Endothelial cell (in vitro differentiated cells): Measurements from ENCODE around the gene CORO6. TPM values are rescaled to one million over a fixed set of nuclear protein-coding genes. Genes with fewer than 3 reads are reported as not detected.

ENCODE experiments used
- DNase-seq: peaks from one replicate; pipeline ENCODE4 v3.0.0; 2021; ENCODE audit warnings: low spot score
- H3K27ac Mint-ChIP-seq: one replicate; pipeline ENCODE4 v1.8.0; 2021; ENCODE audit warnings: mixed read lengths, inconsistent platforms; ENCODE audit not compliant: unreplicated experiment
- H3K27me3 Mint-ChIP-seq: one replicate; pipeline ENCODE4 v1.8.0; 2021; ENCODE audit warnings: mild to moderate bottlenecking, moderate library complexity, mixed read lengths, inconsistent platforms; ENCODE audit not compliant: unreplicated experiment
- H3K36me3 Mint-ChIP-seq: one replicate; pipeline ENCODE4 v1.8.0; 2021; ENCODE audit warnings: mild to moderate bottlenecking, low read depth, mixed read lengths, inconsistent platforms; ENCODE audit not compliant: unreplicated experiment
- H3K4me1 Mint-ChIP-seq: one replicate; pipeline ENCODE4 v1.8.0; 2021; ENCODE audit warnings: mild to moderate bottlenecking, mixed read lengths, inconsistent platforms; ENCODE audit not compliant: unreplicated experiment
- H3K4me3 Mint-ChIP-seq: one replicate; pipeline ENCODE4 v1.8.0; 2021; ENCODE audit warnings: mild to moderate bottlenecking, mixed read lengths, inconsistent platforms; ENCODE audit not compliant: unreplicated experiment
- H3K9me3 Mint-ChIP-seq: one replicate; pipeline ENCODE4 v1.8.0; 2021; ENCODE audit warnings: mixed read lengths, inconsistent platforms; ENCODE audit not compliant: unreplicated experiment
- total RNA-seq: library from RNA; stranded (reverse); fragmentation: NEBNext Ultra II Directional; extraction: Animal tissue kit (Norgen Biotek cat#: 25700); gene quantifications from one replicate; pipeline ENCODE4 v1.2.1, GENCODE V29; 2021; ENCODE audit not compliant: unreplicated experiment
- TF ChIP-seq, protein P1 (sequence below): fragments of 200-600 bp; sonication (generic); IDR thresholded peaks from one replicate; pipeline ENCODE4 v1.5.0; 2021; ENCODE audit warnings: antibody characterized with exemption; ENCODE audit not compliant: unreplicated experiment

CORO6 gene
- total RNA-seq, 1 donor from 2014 or later = 13.0 TPM

DNA sequence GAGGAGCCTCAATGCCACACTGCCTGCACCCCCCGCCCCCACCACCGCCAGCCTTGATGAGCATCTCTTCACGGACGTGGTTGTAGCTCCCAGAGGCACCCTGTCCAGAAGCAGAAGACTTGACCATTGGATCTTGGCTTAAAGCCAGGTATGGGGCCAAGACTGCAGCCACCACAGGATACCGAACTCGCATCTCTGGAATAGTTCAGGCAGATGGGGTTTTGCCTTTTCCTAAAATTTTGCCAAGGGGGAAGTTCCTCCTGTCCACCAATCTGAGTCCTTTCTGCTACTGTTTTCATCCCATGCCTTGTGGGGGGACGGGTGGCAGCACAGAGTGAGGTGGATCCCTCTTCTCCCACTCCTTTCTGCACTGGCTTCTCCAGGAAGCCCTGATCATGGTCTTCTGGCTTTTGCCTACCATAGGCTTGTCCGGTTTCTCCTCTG, 939 bp downstream of the CORO6 start:
- H3K4me3 Mint-ChIP-seq = peak overlapping the region; percentile 73

DNA sequence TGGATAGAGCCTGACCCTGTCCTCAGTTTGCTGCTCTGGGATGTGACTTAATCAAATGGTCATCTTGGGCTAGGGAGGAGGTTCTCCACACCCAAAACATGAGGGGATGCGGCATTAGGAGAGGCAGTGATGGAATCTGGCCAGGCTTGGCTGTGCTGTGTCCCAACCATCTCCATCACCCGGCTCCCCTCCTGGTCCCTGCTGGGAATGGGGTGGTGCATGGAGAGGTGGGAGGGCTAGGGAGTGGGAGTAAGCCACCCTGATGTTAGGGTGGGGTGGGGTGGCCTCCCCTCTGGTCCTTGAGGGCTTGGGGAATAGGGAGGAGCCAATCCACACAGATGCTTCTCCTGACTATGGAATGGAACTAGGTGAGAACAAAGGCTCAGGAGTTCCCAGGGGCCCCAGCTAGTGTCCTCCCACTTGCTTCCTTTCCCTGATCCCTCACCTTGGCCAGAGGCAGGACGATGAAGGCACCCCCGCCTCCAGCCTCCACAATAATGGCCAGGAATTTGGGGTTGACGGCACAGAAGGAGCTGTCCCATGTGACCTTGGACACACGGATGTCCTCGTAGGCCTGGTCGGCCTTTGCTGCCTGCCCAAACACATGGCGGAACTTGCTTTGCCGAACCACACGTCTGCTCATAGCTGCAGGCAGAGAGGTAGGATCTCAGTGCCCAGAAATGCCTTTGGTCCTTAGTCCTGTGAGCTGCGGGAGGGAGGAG, 1.8 kb downstream of the CORO6 start:
- DNase-seq = no peak
- Mint-ChIP-seq H3K27ac (no peak overlapping the region), H3K27me3 (peaks cover 29% of the 10 kb centered on the region), H3K4me1 (peaks cover 16% of the 10 kb centered on the region), H3K4me3 (no peak overlapping the region), H3K9me3 (no peaks in the 10 kb centered on the region), H3K36me3 (peaks cover 5% of the 10 kb centered on the region)
- TF ChIP-seq, protein P1, sequence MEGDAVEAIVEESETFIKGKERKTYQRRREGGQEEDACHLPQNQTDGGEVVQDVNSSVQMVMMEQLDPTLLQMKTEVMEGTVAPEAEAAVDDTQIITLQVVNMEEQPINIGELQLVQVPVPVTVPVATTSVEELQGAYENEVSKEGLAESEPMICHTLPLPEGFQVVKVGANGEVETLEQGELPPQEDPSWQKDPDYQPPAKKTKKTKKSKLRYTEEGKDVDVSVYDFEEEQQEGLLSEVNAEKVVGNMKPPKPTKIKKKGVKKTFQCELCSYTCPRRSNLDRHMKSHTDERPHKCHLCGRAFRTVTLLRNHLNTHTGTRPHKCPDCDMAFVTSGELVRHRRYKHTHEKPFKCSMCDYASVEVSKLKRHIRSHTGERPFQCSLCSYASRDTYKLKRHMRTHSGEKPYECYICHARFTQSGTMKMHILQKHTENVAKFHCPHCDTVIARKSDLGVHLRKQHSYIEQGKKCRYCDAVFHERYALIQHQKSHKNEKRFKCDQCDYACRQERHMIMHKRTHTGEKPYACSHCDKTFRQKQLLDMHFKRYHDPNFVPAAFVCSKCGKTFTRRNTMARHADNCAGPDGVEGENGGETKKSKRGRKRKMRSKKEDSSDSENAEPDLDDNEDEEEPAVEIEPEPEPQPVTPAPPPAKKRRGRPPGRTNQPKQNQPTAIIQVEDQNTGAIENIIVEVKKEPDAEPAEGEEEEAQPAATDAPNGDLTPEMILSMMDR = no peak

More for the DNA sequence above, 939 bp downstream of the CORO6 start:
- peaks cover 23% of the 10 kb centered on the region for H3K27me3 Mint-ChIP-seq
- peaks cover 7% of the 10 kb centered on the region for H3K36me3 Mint-ChIP-seq
- peaks cover 10% of the 10 kb centered on the region for H3K4me1 Mint-ChIP-seq
- H3K27ac Mint-ChIP-seq = no peak overlapping the region
- no peaks in the 10 kb centered on the region for H3K9me3 Mint-ChIP-seq
- no peak for DNase-seq
- TF ChIP-seq, protein P1 = no peak

DNA sequence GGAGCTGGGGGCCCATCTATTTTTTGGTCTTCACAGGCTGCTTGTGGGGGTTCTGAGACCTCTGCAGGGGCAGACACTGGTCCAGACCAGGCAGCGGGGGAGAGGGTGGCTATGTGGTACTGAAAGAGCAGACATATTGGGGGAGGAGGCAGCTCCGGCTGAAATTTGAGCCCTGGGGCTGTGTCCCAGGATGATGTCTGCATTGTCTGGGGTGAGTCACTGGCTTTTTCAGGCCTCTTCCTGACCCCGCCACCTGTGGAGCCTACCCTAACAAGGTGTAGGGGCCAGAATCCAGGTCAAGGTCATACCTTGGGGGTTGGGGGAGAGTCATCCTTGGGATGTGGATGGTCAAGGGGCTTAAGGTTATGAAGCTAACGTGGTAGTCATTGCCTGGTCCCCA, 2.4 kb downstream of the CORO6 start:
- H3K27me3 Mint-ChIP-seq = peaks cover 31% of the 10 kb centered on the region

DNA sequence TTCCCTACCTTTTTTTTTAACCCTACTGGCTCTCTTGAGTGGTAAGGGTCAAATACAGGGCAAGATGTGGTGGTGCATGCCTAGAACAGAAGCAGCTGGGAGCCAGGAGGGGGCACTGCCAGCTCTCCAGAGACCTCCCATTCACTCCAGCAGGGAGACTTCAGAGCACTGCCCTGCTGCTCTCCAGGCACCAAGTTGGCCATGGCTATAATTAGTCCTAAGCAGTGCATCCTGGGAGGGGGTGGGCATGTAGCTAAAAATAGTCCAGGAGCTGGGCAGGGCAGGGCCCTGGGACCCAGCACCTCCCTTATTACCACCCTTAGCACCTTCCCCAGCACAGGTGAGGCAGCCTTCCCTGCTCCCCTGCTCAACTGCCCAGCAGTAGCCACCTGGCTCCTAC, 3.5 kb downstream of the CORO6 start:
- TF ChIP-seq, protein P1 = peak; percentile 14
- H3K4me3 Mint-ChIP-seq = no peak overlapping the region
- no peaks in the 10 kb centered on the region for H3K9me3 Mint-ChIP-seq
- H3K36me3 Mint-ChIP-seq = no peaks in the 10 kb centered on the region
- no peak for DNase-seq
- peaks cover 32% of the 10 kb centered on the region for H3K27me3 Mint-ChIP-seq
- H3K4me1 Mint-ChIP-seq = peaks cover 18% of the 10 kb centered on the region
- H3K27ac Mint-ChIP-seq = no peak overlapping the region

More for the DNA sequence above, 2.4 kb downstream of the CORO6 start:
- H3K9me3 Mint-ChIP-seq = no peaks in the 10 kb centered on the region
- DNase-seq = no peak
- peaks cover 16% of the 10 kb centered on the region for H3K4me1 Mint-ChIP-seq
- H3K4me3 Mint-ChIP-seq = no peak overlapping the region
- TF ChIP-seq, protein P1 = no peak
- no peak overlapping the region for H3K27ac Mint-ChIP-seq
- no peaks in the 10 kb centered on the region for H3K36me3 Mint-ChIP-seq

DNA sequence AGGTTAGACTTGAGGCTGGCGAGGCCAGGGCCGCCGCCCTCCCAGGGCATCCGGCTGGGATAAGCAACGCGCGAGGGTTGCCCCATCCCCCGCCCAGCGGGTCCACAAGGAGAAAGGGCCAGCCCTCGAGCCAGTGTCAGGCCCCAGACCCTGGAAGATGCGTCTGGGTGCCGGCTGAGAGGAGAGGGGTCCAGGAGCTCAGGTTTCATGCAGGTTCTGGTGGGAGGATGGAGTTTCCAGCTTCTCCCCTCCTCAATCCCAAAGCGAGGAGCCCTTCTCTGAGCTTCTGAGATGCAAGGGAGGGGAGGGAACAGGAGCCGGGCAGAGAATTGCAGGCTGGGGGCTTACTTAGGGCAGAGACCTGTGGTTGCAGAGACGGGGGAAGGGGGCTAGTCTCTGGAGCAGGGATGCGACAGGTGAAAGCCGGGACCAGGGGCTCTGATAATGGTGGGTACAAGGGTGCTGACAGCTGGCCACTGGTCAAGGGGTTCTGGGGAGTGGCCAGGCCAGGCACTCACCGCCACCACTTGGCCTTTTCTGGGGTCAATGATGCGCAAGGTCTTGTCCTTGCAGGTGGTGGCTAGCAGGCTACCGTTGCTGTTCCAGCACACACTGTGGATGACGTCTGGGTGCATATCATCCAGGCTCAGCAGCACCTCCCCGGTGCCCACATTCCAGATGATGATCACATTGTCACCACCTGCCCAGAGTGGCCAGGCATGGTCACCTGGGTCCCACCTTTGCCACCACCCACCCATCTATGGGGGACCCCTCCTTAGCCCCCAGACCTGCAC, 4.2 kb downstream of the CORO6 start:
- H3K36me3 Mint-ChIP-seq = no peaks in the 10 kb centered on the region
- H3K9me3 Mint-ChIP-seq = no peaks in the 10 kb centered on the region
- peaks cover 34% of the 10 kb centered on the region for H3K27me3 Mint-ChIP-seq
- no peak for DNase-seq
- peaks cover 22% of the 10 kb centered on the region for H3K4me1 Mint-ChIP-seq
- no peak overlapping the region for H3K27ac Mint-ChIP-seq
- no peak overlapping the region for H3K4me3 Mint-ChIP-seq
- TF ChIP-seq, protein P1 = no peak
